NT2/D1 (cell line): ENCODE results near the gene SPHK1.

Experiments
- YY1 ChIP-seq: IDR thresholded peaks from 2 replicates; pipeline ENCODE4 v1.6.1; 2011; ENCODE audit not compliant: insufficient read length, insufficient read depth
- ZNF274 ChIP-seq: IDR thresholded peaks from 2 replicates; pipeline ENCODE4 v1.6.1; 2011; ENCODE audit warnings: mild to moderate bottlenecking, low read depth, low read length

GRCh38 chr17:76434870-76435269 lies 50.5 kb downstream of the SPHK1 start:
- TF ChIP-seq ZNF274 (no peak), YY1 (no peak)
